Testis (tissue), 3 donors: Measurements from ENCODE around the gene IFT57. TPM values are rescaled to one million over a fixed set of nuclear protein-coding genes. Genes with fewer than 3 reads are reported as not detected.

Source experiments
- DNase-seq: peaks from one replicate; pipeline ENCODE4 v3.0.0-alpha.2; 2019
- H3K27ac ChIP-seq, 2 donors: fragments of 200-600 bp; sonication (generic); one replicate each; pipeline ENCODE4 v1.5.1; 2019
- H3K27me3 ChIP-seq: fragments of 200-600 bp; sonication (generic); one replicate; pipeline ENCODE4 v1.5.1; 2019
- H3K36me3 ChIP-seq: fragments of 200-600 bp; sonication (generic); one replicate; pipeline ENCODE4 v1.5.1; 2017; ENCODE audit warnings: low read depth; ENCODE audit errors: missing control alignments
- H3K4me1 ChIP-seq: fragments of 200-600 bp; sonication (generic); one replicate; pipeline ENCODE4 v1.5.1; 2019
- H3K4me3 ChIP-seq, 2 donors: fragments of 200-600 bp; sonication (generic); one replicate each; pipeline ENCODE4 v1.5.1; 2017 to 2019
- H3K9me3 ChIP-seq: fragments of 200-600 bp; sonication (generic); one replicate; pipeline ENCODE4 v1.5.1; 2017
- CTCF ChIP-seq, 3 experiments: fragments of 450-650 bp in 2 of 3; fragments of 200-600 bp in 1 of 3; sonication (generic) in 1 of 3; IDR thresholded peaks; one replicate each; pipeline ENCODE4 v1.5.1; 2016 to 2019; ENCODE audit warnings: antibody characterized with exemption in 3 of 3, mild to moderate bottlenecking in 2 of 3, moderate library complexity in 1 of 3
- POLR2A ChIP-seq: fragments of 450-650 bp; IDR thresholded peaks from one replicate; pipeline ENCODE4 v1.6.1; 2017; ENCODE audit warnings: antibody characterized with exemption, mild to moderate bottlenecking, moderate library complexity
- WGBS, 2 donors: methylation state at CpG; one replicate each; pipeline ENCODE4 v1.1.5; 2018; 5-methylcytosine and 5-hydroxymethylcytosine counted together
- intact Hi-C: fragments of 100-400 bp; cut with DNase I; formaldehyde crosslinking; loops from one replicate; pipeline ENCODE4 v1.15.1; 2023; ENCODE audit warnings: low total_unique reads
- polyA plus RNA-seq: library from polyadenylated mRNA; stranded (reverse); fragments of 350-450 nt; fragmentation: Illumina TruSeq; extraction: RNeasy Lipid Tissue Mini Kit (QIAGEN cat#74804); gene quantifications from one replicate; pipeline ENCODE4 v1.2.3, GENCODE V29; 2014; ENCODE audit warnings: low read depth, low replicate concordance; ENCODE audit not compliant: insufficient read depth
- total RNA-seq, 2 donors: library from RNA; depleted of rRNA; stranded (reverse); fragments of >200 nt; gene quantifications; one replicate each; pipeline ENCODE4 v1.2.3, GENCODE V29; 2016

IFT57 gene
- total and polyA plus RNA-seq, 3 donors from 2014 or later, result 112 to 211 (median 185) TPM

- no peak for DNase-seq
- no peak overlapping the region for H3K4me3 ChIP-seq
- H3K9me3 ChIP-seq, result no peaks in the 10 kb centered on the region
- no peak overlapping the region for H3K27ac ChIP-seq
- H3K4me1 ChIP-seq, result no peaks in the 10 kb centered on the region
- WGBS, 2 donors, result 84 to 91% methylated on average over 6 of the region's 6 CpGs
- no peaks in the 10 kb centered on the region for H3K36me3 ChIP-seq
- intact Hi-C loops, result no loop called here
- no peak for TF ChIP-seq POLR2A
- no peak for TF ChIP-seq CTCF (IDR thresholded peaks at IDR 0.05)
- H3K27me3 ChIP-seq, result no peaks in the 10 kb centered on the region
These were observed 19.5 kb upstream of the IFT57 start for GRCh38 chr3:108241721-108242120.

- Histone ChIP-seq H3K27ac (no peak overlapping the region), H3K9me3 (no peaks in the 10 kb centered on the region), H3K27me3 (no peaks in the 10 kb centered on the region), H3K4me3 (no peak overlapping the region), H3K36me3 (no peaks in the 10 kb centered on the region), H3K4me1 (no peaks in the 10 kb centered on the region)
- WGBS, 2 donors, result 81 to 87% methylated on average over 2 of the region's 2 CpGs
- no peak for DNase-seq
- no peak for TF ChIP-seq CTCF (IDR thresholded peaks at IDR 0.05)
- no peak for TF ChIP-seq POLR2A
- intact Hi-C loops, result no loop called here
These were observed 18.9 kb upstream of the IFT57 start for GRCh38 chr3:108241146-108241545.

- intact Hi-C loops, result no loop called here
- Histone ChIP-seq H3K27ac (no peak overlapping the region), H3K27me3 (no peaks in the 10 kb centered on the region), H3K36me3 (no peaks in the 10 kb centered on the region), H3K4me3 (no peak overlapping the region), H3K4me1 (no peaks in the 10 kb centered on the region), H3K9me3 (no peaks in the 10 kb centered on the region)
- no peak for TF ChIP-seq POLR2A
- no peak for TF ChIP-seq CTCF (IDR thresholded peaks at IDR 0.05)
- WGBS, 2 donors, result 62 to 65% methylated on average over 1 of the region's 1 CpG
- no peak for DNase-seq
These were observed 16.9 kb upstream of the IFT57 start for GRCh38 chr3:108239082-108239481.

GRCh38 chr3:108235290-108235689, 13.1 kb upstream of the IFT57 start:
- H3K36me3 ChIP-seq, result no peaks in the 10 kb centered on the region
- intact Hi-C loops, result no loop called here
- no peaks in the 10 kb centered on the region for H3K9me3 ChIP-seq
- no peaks in the 10 kb centered on the region for H3K4me1 ChIP-seq
- TF ChIP-seq CTCF (IDR thresholded peaks at IDR 0.05) (no peak), POLR2A (no peak)
- no peak overlapping the region for H3K4me3 ChIP-seq
- no peak for DNase-seq
- no peak overlapping the region for H3K27ac ChIP-seq
- no peaks in the 10 kb centered on the region for H3K27me3 ChIP-seq
- WGBS, 2 donors, result 100% methylated on average over 1 of the region's 1 CpG

GRCh38 chr3:108234387-108234957, 12.2 kb upstream of the IFT57 start:
- no peak for TF ChIP-seq CTCF (IDR thresholded peaks at IDR 0.05)
- no peak for TF ChIP-seq POLR2A
- Histone ChIP-seq H3K27ac (no peak overlapping the region), H3K4me3 (no peak overlapping the region), H3K4me1 (no peaks in the 10 kb centered on the region), H3K36me3 (no peaks in the 10 kb centered on the region), H3K27me3 (no peaks in the 10 kb centered on the region), H3K9me3 (no peaks in the 10 kb centered on the region)
- intact Hi-C loops, result no loop called here
- WGBS, 2 donors, result 89 to 100% methylated on average over 1 of the region's 1 CpG
- DNase-seq, result no peak
